ENCODE measurements around the gene PPP1R14D. TPM values are rescaled to one million over a fixed set of nuclear protein-coding genes. Genes with fewer than 3 reads are reported as not detected.

The PPP1R14D gene
- total RNA-seq, 2 experiments from 2014 or later, result not detected

DNA sequence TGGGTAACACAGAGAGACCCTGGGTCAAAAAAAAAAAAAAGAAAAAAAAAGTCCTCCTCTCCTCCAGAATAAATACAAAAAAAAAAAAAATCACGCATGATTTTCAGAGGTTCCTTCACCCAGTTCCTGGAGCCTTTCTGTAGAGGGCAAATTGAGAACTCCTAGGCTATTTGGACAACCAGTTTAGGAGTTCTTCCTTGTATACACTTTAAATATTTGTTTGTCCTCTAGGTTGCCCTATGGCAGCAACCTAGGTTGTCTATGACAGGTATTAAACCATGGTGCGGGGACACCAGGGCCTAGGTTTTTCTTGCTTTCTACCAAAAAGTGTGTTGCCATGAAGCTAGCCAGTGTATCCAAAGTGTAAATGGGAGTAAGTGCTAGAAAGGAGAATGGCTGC, 25.4 kb downstream of the PPP1R14D start:
- Mint-ChIP-seq H3K36me3 (peaks cover 16% of the 10 kb centered on the region), H3K9me3 (no peaks in the 10 kb centered on the region), H3K4me1 (peaks cover 15% of the 10 kb centered on the region), H3K4me3 (no peak overlapping the region), H3K27ac (no peak overlapping the region), H3K27me3 (no peaks in the 10 kb centered on the region)
- ATAC-seq (ENCODE audit: low read depth) (no peak), DNase-seq (no peak)
- POLR2A ChIA-PET, result no interaction called here

GRCh38 chr15:40799523-40799922, 29.0 kb downstream of the PPP1R14D start:
- no peak overlapping the region for H3K4me3 Mint-ChIP-seq
- no peak for ATAC-seq (ENCODE audit: low read depth)
- peaks cover 17% of the 10 kb centered on the region for H3K36me3 Mint-ChIP-seq
- H3K27ac Mint-ChIP-seq, result no peak overlapping the region
- peaks cover 8% of the 10 kb centered on the region for H3K4me1 Mint-ChIP-seq
- H3K27me3 Mint-ChIP-seq, result no peaks in the 10 kb centered on the region
- DNase-seq, result no peak
- POLR2A ChIA-PET, result interaction anchor here (0.6 kb wide), 1 partner anchor 8 kb away, joined by 3 read pairs; the partner anchor contains the start of genes DNAJC17 and ZFYVE19
- no peaks in the 10 kb centered on the region for H3K9me3 Mint-ChIP-seq

DNA sequence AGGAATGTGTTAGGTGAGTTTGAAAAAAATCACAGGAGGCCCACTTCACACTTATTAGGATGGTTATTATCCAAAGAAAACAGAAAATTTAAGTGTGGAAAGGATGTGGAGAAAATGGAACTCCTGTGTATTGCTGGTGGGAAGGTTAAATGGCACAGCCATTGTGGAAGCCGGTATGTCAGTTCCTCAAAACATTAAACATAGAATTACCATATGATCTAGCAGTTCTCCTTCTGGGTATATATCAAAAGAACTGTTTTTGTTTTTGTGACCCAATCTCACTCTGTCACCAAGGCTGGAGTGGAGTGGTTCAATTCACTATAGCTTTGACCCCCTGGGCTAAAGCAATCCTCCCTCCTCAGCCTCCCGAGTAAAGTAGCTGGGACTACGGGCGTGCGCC, 32.0 kb downstream of the PPP1R14D start:
- Mint-ChIP-seq H3K9me3 (no peaks in the 10 kb centered on the region), H3K36me3 (peaks cover 16% of the 10 kb centered on the region), H3K4me1 (peaks cover 3% of the 10 kb centered on the region), H3K4me3 (no peak overlapping the region), H3K27me3 (no peaks in the 10 kb centered on the region), H3K27ac (no peak overlapping the region)
- ATAC-seq (ENCODE audit: low read depth), result no peak
- DNase-seq, result no peak
- POLR2A ChIA-PET, result interaction anchor here (1.4 kb wide), 1 partner anchor 10 kb away, joined by 5 read pairs; the partner anchor contains the start of genes DNAJC17 and ZFYVE19

DNA sequence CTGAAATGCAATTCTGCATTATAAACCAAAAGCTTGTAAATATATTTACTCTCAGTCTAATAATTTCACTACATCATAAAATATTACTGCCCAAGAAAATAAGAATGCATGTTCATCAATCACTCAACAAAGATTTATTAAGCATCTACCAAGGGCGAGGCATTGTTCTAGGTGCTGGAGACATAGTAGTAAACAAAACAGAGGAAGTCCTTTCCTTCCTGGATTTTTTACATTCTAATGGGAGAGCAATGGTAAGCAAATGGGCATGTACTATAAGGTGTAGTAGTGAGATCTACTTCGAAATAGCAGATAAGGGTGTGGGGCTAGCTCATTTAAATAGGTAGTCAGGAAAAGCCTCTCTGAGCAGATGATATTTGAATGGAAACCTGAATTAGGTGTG, 32.5 kb downstream of the PPP1R14D start:
- no peak overlapping the region for H3K4me3 Mint-ChIP-seq
- no peaks in the 10 kb centered on the region for H3K9me3 Mint-ChIP-seq
- no peak for DNase-seq
- POLR2A ChIA-PET, result interaction anchor here (1.4 kb wide), 1 partner anchor 11 kb away, joined by 5 read pairs; the partner anchor contains the start of genes DNAJC17 and ZFYVE19
- no peak overlapping the region for H3K27ac Mint-ChIP-seq
- no peak for ATAC-seq (ENCODE audit: low read depth)
- H3K4me1 Mint-ChIP-seq, result peaks cover under 1% of the 10 kb centered on the region
- H3K27me3 Mint-ChIP-seq, result no peaks in the 10 kb centered on the region
- H3K36me3 Mint-ChIP-seq, result peaks cover 13% of the 10 kb centered on the region

DNA sequence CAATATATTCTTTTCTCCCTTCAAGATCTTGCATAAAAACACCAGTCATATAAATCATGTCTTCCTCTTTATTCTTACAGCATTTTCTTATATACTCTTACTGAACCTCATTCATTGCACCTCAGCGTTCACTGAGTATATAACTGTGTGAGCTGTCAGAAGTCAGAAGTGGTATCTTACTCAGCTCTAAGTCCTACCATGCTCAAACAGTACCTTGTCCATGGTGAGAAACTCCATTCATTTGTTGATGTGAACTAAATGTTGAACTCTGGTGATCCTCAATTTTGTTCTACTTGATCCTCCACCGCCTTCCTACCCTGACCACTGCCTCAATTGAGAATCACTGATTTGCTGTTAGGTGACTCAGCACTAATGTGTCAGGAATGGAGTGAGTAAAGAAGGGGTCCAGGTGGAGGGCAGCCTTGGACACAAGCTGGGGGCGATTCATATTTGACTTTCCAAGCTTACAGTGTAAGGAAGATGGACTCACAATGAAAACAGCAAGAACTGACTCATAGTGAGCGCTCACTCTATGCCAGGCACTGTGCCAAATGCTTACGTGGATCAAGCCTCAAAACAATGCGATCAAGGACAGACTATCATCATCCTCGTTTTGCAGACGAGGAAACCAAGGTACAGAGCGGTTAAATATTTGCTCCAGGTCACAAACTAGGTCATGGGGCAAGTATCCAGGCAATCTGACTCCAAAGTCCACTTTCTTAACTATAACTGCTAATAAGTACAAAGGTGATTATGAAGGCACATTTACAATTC, 35.1 kb downstream of the PPP1R14D start:
- no peak for ATAC-seq (ENCODE audit: low read depth)
- Mint-ChIP-seq H3K9me3 (no peaks in the 10 kb centered on the region), H3K36me3 (peaks cover 12% of the 10 kb centered on the region), H3K4me1 (peaks cover 6% of the 10 kb centered on the region), H3K27me3 (no peaks in the 10 kb centered on the region), H3K27ac (no peak overlapping the region), H3K4me3 (no peak overlapping the region)
- DNase-seq, result no peak
- POLR2A ChIA-PET, result no interaction called here

DNA sequence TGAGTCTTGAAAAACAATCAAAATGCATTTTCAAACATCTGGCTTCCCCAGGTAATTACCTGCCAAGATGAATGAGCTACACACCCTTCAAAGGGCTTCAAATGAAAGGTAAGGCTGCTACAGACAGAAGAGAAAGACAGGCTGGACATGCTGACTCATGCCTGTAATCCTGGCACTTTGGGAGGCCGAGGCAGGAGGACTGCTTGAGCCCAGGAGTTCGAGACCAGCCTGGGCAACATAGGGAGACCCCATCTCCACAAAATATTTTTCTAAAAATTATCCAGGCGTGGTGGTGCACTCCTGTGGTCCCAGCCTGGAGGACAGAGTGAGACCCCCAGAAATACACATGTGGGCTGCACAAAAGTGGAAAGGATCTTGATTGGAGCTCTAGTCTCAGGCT, 36.1 kb downstream of the PPP1R14D start:
- Mint-ChIP-seq H3K4me1 (peaks cover 14% of the 10 kb centered on the region), H3K27ac (no peak overlapping the region), H3K4me3 (no peak overlapping the region), H3K36me3 (peaks cover 6% of the 10 kb centered on the region), H3K9me3 (no peaks in the 10 kb centered on the region), H3K27me3 (no peaks in the 10 kb centered on the region)
- POLR2A ChIA-PET, result interaction anchor here (0.6 to 0.7 kb wide), 2 partner anchors 18 to 307 kb away, joined by 3 read pairs; no protein-coding TSS in a partner anchor
- ATAC-seq (ENCODE audit: low read depth) (no peak), DNase-seq (no peak)

DNA sequence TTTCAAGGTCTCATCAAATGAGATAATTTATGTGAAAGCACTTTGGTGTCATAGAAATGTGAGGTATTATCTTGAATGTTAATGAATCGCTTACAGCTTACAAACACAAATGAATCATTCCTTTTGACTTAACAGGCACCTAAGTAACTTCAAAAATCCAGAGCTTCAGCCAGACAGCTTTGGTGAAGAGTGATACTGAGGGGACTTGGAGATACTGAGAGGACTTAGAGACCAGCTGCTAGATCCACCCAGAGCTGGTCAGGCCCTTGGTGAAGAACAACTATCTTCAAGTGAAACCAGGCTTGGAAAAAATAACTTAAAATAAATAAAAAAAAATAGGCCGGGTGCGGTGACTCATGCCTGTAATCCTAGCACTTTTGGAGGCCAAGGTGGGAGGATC, 37.8 kb downstream of the PPP1R14D start:
- peaks cover 6% of the 10 kb centered on the region for H3K36me3 Mint-ChIP-seq
- H3K4me1 Mint-ChIP-seq, result peaks cover 23% of the 10 kb centered on the region
- POLR2A ChIA-PET, result no interaction called here
- DNase-seq, result no peak
- no peaks in the 10 kb centered on the region for H3K9me3 Mint-ChIP-seq
- ATAC-seq (ENCODE audit: low read depth), result no peak
- H3K27ac Mint-ChIP-seq, result no peak overlapping the region
- no peak overlapping the region for H3K4me3 Mint-ChIP-seq
- no peaks in the 10 kb centered on the region for H3K27me3 Mint-ChIP-seq

DNA sequence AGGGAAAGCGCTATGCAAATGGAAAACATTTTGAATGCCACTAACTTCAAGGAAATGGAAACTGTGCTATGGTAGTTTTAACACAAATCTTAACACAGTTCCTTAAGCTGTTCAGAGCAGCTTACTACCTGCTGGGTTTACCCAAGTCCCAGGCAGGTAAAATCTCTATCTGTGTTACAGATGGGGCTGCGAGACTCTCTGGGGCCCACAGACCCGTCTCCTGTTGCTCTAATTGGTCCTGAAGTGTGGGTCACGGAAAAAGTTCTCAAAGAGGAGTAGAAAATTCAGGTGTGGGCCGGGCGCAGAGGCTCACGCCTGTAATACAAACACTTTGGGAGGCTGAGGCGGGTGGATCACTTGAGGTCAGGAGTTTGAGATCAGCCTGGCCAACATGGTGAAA, 38.5 kb downstream of the PPP1R14D start:
- no peak overlapping the region for H3K27ac Mint-ChIP-seq
- no peaks in the 10 kb centered on the region for H3K27me3 Mint-ChIP-seq
- H3K4me1 Mint-ChIP-seq, result peaks cover 23% of the 10 kb centered on the region
- no peak for ATAC-seq (ENCODE audit: low read depth)
- no peak overlapping the region for H3K4me3 Mint-ChIP-seq
- no peaks in the 10 kb centered on the region for H3K9me3 Mint-ChIP-seq
- no peak for DNase-seq
- H3K36me3 Mint-ChIP-seq, result peaks cover 6% of the 10 kb centered on the region
- POLR2A ChIA-PET, result interaction anchor here (0.6 to 0.7 kb wide), 4 partner anchors 16 to 87 kb away, joined by 3 to 6 read pairs (median 4); no protein-coding TSS in a partner anchor

DNA sequence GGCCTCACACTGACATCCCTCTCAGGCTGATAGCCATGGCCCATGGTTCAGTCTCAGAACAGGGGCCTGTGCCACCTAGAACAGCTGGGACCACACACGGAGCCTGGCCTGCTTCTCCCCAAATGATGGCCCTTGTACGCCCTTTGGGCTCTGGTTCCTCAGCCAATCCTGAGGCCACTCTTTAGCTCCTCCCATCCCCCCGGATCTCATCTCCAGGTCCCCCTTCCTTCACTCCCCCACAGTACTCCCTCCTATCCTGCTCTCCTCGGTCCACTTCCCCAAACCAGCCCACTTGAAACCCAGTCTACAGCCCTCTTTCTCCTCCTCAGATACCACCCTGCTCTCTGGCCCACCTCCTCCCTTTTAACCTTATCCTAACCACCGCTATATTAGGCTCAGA, 39.4 kb downstream of the PPP1R14D start:
- Mint-ChIP-seq H3K4me1 (peaks cover 23% of the 10 kb centered on the region), H3K27ac (peak overlapping the region; percentile 6), H3K36me3 (peaks cover 6% of the 10 kb centered on the region), H3K27me3 (no peaks in the 10 kb centered on the region), H3K4me3 (no peak overlapping the region), H3K9me3 (no peaks in the 10 kb centered on the region)
- POLR2A ChIA-PET, result interaction anchor here (0.5 to 1.9 kb wide), 2 partner anchors 25 to 732 kb away, joined by 3 to 7 read pairs; partner anchors contain the start of gene GCHFR
- DNase-seq (no peak), ATAC-seq (ENCODE audit: low read depth) (no peak)

DNA sequence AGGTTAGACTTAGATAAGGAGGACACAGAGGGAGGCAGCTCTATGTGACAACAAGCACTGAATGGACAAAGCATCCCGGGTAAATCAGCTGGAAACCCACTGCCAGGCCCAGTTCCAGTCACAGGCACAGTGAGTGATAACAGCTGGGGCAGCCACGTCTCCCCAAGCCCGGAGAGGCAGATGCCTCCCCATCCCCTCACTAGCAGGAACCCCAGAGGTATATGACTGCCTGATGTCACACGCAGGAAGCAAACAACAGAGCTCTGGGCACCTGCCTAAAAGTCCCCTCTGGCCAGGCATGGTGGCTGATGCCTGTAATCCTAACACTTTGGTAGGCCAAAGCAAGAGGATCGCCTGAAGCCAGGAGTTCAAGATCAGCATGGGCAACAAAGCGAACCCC, 40.5 kb downstream of the PPP1R14D start:
- no peaks in the 10 kb centered on the region for H3K9me3 Mint-ChIP-seq
- ATAC-seq (ENCODE audit: low read depth), result peak; percentile 38
- peak overlapping the region; percentile 25 for H3K4me3 Mint-ChIP-seq
- H3K4me1 Mint-ChIP-seq, result peaks cover 26% of the 10 kb centered on the region
- H3K36me3 Mint-ChIP-seq, result peaks cover 2% of the 10 kb centered on the region
- POLR2A ChIA-PET, result interaction anchor here (1.4 to 1.9 kb wide), 3 partner anchors 19 to 93 kb away, joined by 7 to 9 read pairs (median 7); partner anchors contain the start of genes DNAJC17, GCHFR, RAD51 and ZFYVE19
- H3K27ac Mint-ChIP-seq, result peak overlapping the region; percentile 75
- no peak for DNase-seq
- no peaks in the 10 kb centered on the region for H3K27me3 Mint-ChIP-seq

- POLR2A ChIA-PET, result interaction anchor here (0.5 to 1.9 kb wide), 4 partner anchors 19 to 93 kb away, joined by 6 to 9 read pairs (median 7); partner anchors contain the start of genes DNAJC17, GCHFR, RAD51 and ZFYVE19
- peak overlapping the region; percentile 75 for H3K27ac Mint-ChIP-seq
- H3K36me3 Mint-ChIP-seq, result peaks cover 2% of the 10 kb centered on the region
- H3K27me3 Mint-ChIP-seq, result no peaks in the 10 kb centered on the region
- H3K9me3 Mint-ChIP-seq, result no peaks in the 10 kb centered on the region
- peak; percentile 77 for ATAC-seq (ENCODE audit: low read depth)
- no peak for DNase-seq
- H3K4me3 Mint-ChIP-seq, result peak overlapping the region; percentile 25
- H3K4me1 Mint-ChIP-seq, result peaks cover 32% of the 10 kb centered on the region
Measured at GRCh38 chr15:40787344-40787841, 41.1 kb downstream of the PPP1R14D start.

- H3K4me1 Mint-ChIP-seq, result peaks cover 32% of the 10 kb centered on the region
- H3K27me3 Mint-ChIP-seq, result no peaks in the 10 kb centered on the region
- H3K27ac Mint-ChIP-seq, result no peak overlapping the region
- H3K36me3 Mint-ChIP-seq, result peaks cover 2% of the 10 kb centered on the region
- POLR2A ChIA-PET, result interaction anchor here (1.2 kb wide), 1 partner anchor 21 kb away, joined by 3 read pairs; no protein-coding TSS in a partner anchor
- DNase-seq (no peak), ATAC-seq (ENCODE audit: low read depth) (no peak)
- no peak overlapping the region for H3K4me3 Mint-ChIP-seq
- H3K9me3 Mint-ChIP-seq, result no peaks in the 10 kb centered on the region
Measured at GRCh38 chr15:40785814-40786213, 42.7 kb downstream of the PPP1R14D start.

DNA sequence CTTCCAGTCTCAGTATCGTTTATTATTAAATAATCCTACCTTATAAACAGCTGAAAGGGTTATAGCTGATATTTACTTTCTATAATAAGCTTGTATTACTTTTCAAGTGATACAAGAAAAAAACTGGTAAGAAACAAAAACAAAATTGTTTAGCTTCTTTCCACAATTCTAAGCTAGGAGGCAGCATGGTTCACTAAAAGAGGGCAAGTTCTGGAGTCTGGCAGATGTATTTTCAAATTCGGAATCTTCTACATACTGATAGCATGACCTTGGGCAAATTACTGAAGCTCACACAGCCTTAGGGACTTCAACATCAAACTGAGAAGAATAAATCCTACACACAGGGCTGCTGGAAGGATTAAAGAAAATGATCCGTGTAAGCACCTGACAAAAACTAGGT, 43.3 kb downstream of the PPP1R14D start:
- peaks cover 2% of the 10 kb centered on the region for H3K36me3 Mint-ChIP-seq
- no peak for DNase-seq
- H3K27ac Mint-ChIP-seq, result no peak overlapping the region
- no peak overlapping the region for H3K4me3 Mint-ChIP-seq
- ATAC-seq (ENCODE audit: low read depth), result no peak
- peaks cover 32% of the 10 kb centered on the region for H3K4me1 Mint-ChIP-seq
- H3K27me3 Mint-ChIP-seq, result no peaks in the 10 kb centered on the region
- POLR2A ChIA-PET, result interaction anchor here (0.9 kb wide), 1 partner anchor 23 kb away, joined by 3 read pairs; no protein-coding TSS in a partner anchor
- H3K9me3 Mint-ChIP-seq, result no peaks in the 10 kb centered on the region

Data from activated naive CD8-positive, alpha-beta T cell treated with anti-CD3 and anti-CD28 coated beads, Interleukin-2, amount 10 ng/mL, durations not matched to agents 7 days and 5 days (primary cell).